Vagina (tissue), 2 donors: ENCODE results near the gene OR6B3. TPM values are rescaled to one million over a fixed set of nuclear protein-coding genes. Genes with fewer than 3 reads are reported as not detected.

Experiments used
- DNase-seq, 2 donors: peaks; one replicate each; pipeline ENCODE4 v3.0.0-alpha.2; 2017; ENCODE audit errors: extremely low spot score in 2 of 2
- H3K27ac ChIP-seq: fragments of 200-600 bp; sonication (generic); one replicate; pipeline ENCODE4 v1.5.1; 2019
- H3K27me3 ChIP-seq: fragments of 200-600 bp; sonication (generic); one replicate; pipeline ENCODE4 v1.5.1; 2019
- H3K36me3 ChIP-seq, 2 donors: fragments of 200-600 bp; sonication (generic); one replicate each; pipeline ENCODE4 v1.5.1; 2017 to 2019
- H3K4me1 ChIP-seq: fragments of 200-600 bp; sonication (generic); one replicate; pipeline ENCODE4 v1.5.1; 2019
- H3K4me3 ChIP-seq, 2 donors: fragments of 200-600 bp; sonication (generic); 1 replicate in 1 of 2; 2 replicates in 1 of 2; pipeline ENCODE4 v1.5.1; 2016 to 2019
- H3K9me3 ChIP-seq: fragments of 200-600 bp; sonication (generic); one replicate; pipeline ENCODE4 v1.5.1; 2019
- CTCF ChIP-seq, 3 experiments: fragments of 450-650 bp in 2 of 3; fragments of 200-600 bp in 1 of 3; sonication (generic) in 1 of 3; IDR thresholded peaks; one replicate each; pipeline ENCODE4 v1.5.1; 2017 to 2019; ENCODE audit warnings: antibody characterized with exemption in 3 of 3, mild to moderate bottlenecking in 2 of 3, moderate library complexity in 2 of 3
- POLR2A ChIP-seq, 2 donors: fragments of 450-650 bp; IDR thresholded peaks; one replicate each; pipeline ENCODE4 v1.6.1; 2017; ENCODE audit warnings: antibody characterized with exemption in 2 of 2, mild to moderate bottlenecking in 2 of 2, moderate library complexity in 2 of 2
- POLR2AphosphoS5 ChIP-seq, 2 donors: sonication (generic); formaldehyde crosslinking; IDR thresholded peaks; one replicate each; pipeline ENCODE4 v1.9.0; 2017; ENCODE audit warnings: antibody characterized with exemption in 2 of 2, mild to moderate bottlenecking in 2 of 2, low read depth in 1 of 2; ENCODE audit not compliant: insufficient read depth in 1 of 2
- intact Hi-C: fragments of 100-400 bp; cut with DNase I; formaldehyde crosslinking; loops from one replicate; pipeline ENCODE4 v1.15.1; 2023
- total RNA-seq: library from RNA; depleted of rRNA; stranded (reverse); fragments of >200 nt; gene quantifications from one replicate; pipeline ENCODE4 v1.2.3, GENCODE V29; 2016

OR6B3 gene
- total RNA-seq, 1 donor from 2014 or later = not detected

- DNase-seq = no peak
- peaks cover 11% of the 10 kb centered on the region for H3K9me3 ChIP-seq
- no peak overlapping the region for H3K27ac ChIP-seq
- no peak overlapping the region for H3K4me3 ChIP-seq
- H3K4me1 ChIP-seq = no peaks in the 10 kb centered on the region
- intact Hi-C loops = no loop called here
- TF ChIP-seq CTCF (IDR thresholded peaks at IDR 0.05) = no peak
- no peak for TF ChIP-seq POLR2AphosphoS5 (IDR thresholded peaks at IDR 0.05; ENCODE audit: insufficient read depth in 1 of 2, low read depth in 1 of 2)
- TF ChIP-seq POLR2A (IDR thresholded peaks at IDR 0.05) = no peak
- no peaks in the 10 kb centered on the region for H3K27me3 ChIP-seq
- H3K36me3 ChIP-seq = no peaks in the 10 kb centered on the region
Measured at GRCh38 chr2:240086563-240086962, 33.2 kb upstream of the OR6B3 start.

GRCh38 chr2:240078631-240079030 lies 25.3 kb upstream of the OR6B3 start:
- intact Hi-C loops = no loop called here
- TF ChIP-seq POLR2A (IDR thresholded peaks at IDR 0.05) (no peak), CTCF (IDR thresholded peaks at IDR 0.05) (no peak), POLR2AphosphoS5 (IDR thresholded peaks at IDR 0.05; ENCODE audit: insufficient read depth in 1 of 2, low read depth in 1 of 2) (no peak)
- no peak overlapping the region for H3K27ac ChIP-seq
- H3K4me3 ChIP-seq = no peak overlapping the region
- peaks cover 6% of the 10 kb centered on the region for H3K9me3 ChIP-seq
- H3K27me3 ChIP-seq = no peaks in the 10 kb centered on the region
- H3K36me3 ChIP-seq = no peaks in the 10 kb centered on the region
- H3K4me1 ChIP-seq = no peaks in the 10 kb centered on the region
- no peak for DNase-seq

- TF ChIP-seq POLR2AphosphoS5 (IDR thresholded peaks at IDR 0.05; ENCODE audit: insufficient read depth in 1 of 2, low read depth in 1 of 2) (no peak), POLR2A (IDR thresholded peaks at IDR 0.05) (no peak), CTCF (IDR thresholded peaks at IDR 0.05) (no peak)
Measured at GRCh38 chr2:240077442-240077841, 24.1 kb upstream of the OR6B3 start.

GRCh38 chr2:240074545-240074944 lies 21.2 kb upstream of the OR6B3 start:
- no peaks in the 10 kb centered on the region for H3K4me1 ChIP-seq
- no peak for DNase-seq
- H3K9me3 ChIP-seq = peaks cover 6% of the 10 kb centered on the region
- H3K27ac ChIP-seq = no peak overlapping the region
- TF ChIP-seq POLR2A (IDR thresholded peaks at IDR 0.05) = no peak
- no peak for TF ChIP-seq POLR2AphosphoS5 (IDR thresholded peaks at IDR 0.05; ENCODE audit: insufficient read depth in 1 of 2, low read depth in 1 of 2)
- TF ChIP-seq CTCF (IDR thresholded peaks at IDR 0.05) = no peak
- no peaks in the 10 kb centered on the region for H3K36me3 ChIP-seq
- H3K4me3 ChIP-seq = no peak overlapping the region
- no peaks in the 10 kb centered on the region for H3K27me3 ChIP-seq
- intact Hi-C loops = no loop called here

More at GRCh38 chr2:240077442-240077841, 24.1 kb upstream of the OR6B3 start:
- H3K9me3 ChIP-seq = peaks cover 6% of the 10 kb centered on the region
- H3K4me3 ChIP-seq = no peak overlapping the region
- H3K27ac ChIP-seq = no peak overlapping the region
- no peak for DNase-seq
- intact Hi-C loops = no loop called here
- no peaks in the 10 kb centered on the region for H3K4me1 ChIP-seq
- no peaks in the 10 kb centered on the region for H3K36me3 ChIP-seq
- no peaks in the 10 kb centered on the region for H3K27me3 ChIP-seq

- intact Hi-C loops = no loop called here
- H3K9me3 ChIP-seq = no peaks in the 10 kb centered on the region
Measured at GRCh38 chr2:240070907-240071306, 17.6 kb upstream of the OR6B3 start.

More at GRCh38 chr2:240070907-240071306, 17.6 kb upstream of the OR6B3 start:
- Histone ChIP-seq H3K27me3 (no peaks in the 10 kb centered on the region), H3K4me1 (no peaks in the 10 kb centered on the region), H3K4me3 (no peak overlapping the region), H3K36me3 (no peaks in the 10 kb centered on the region), H3K27ac (no peak overlapping the region)
- TF ChIP-seq CTCF (IDR thresholded peaks at IDR 0.05) (no peak), POLR2AphosphoS5 (IDR thresholded peaks at IDR 0.05; ENCODE audit: insufficient read depth in 1 of 2, low read depth in 1 of 2) (no peak), POLR2A (IDR thresholded peaks at IDR 0.05) (no peak)
- no peak for DNase-seq
